ENCODE measurements around the gene SH3PXD2A. TPM values are rescaled to one million over a fixed set of nuclear protein-coding genes. Genes with fewer than 3 reads are reported as not detected.

SH3PXD2A gene
- total RNA-seq, 1 donor from 2014 or later = 12.2 TPM

- H3K4me3 ChIP-seq (ENCODE audit: low read depth, low read length) = no peak overlapping the region
Measured at GRCh38 chr10:103882285-103883007, 27.1 kb upstream of the SH3PXD2A start.

GRCh38 chr10:103881416-103882284 is 26.3 kb upstream of the SH3PXD2A start:
- Histone ChIP-seq H3K36me3 (ENCODE audit: control insufficient read depth, insufficient read depth, low read length) (no peaks in the 10 kb centered on the region), H3K4me3 (ENCODE audit: low read depth, low read length) (no peak overlapping the region), H3K27me3 (ENCODE audit: control insufficient read depth, insufficient read depth, low read length) (no peaks in the 10 kb centered on the region)
- no peak for DNase-seq (ENCODE audit: low read depth)
- no peak for TF ChIP-seq CTCF (IDR thresholded peaks at IDR 0.05; ENCODE audit: insufficient read depth, low read length, poor library complexity, severe bottlenecking)

More at GRCh38 chr10:103882285-103883007, 27.1 kb upstream of the SH3PXD2A start:
- no peak for DNase-seq (ENCODE audit: low read depth)
- TF ChIP-seq CTCF (IDR thresholded peaks at IDR 0.05; ENCODE audit: insufficient read depth, low read length, poor library complexity, severe bottlenecking) = no peak
- H3K36me3 ChIP-seq (ENCODE audit: control insufficient read depth, insufficient read depth, low read length) = no peaks in the 10 kb centered on the region
- no peaks in the 10 kb centered on the region for H3K27me3 ChIP-seq (ENCODE audit: control insufficient read depth, insufficient read depth, low read length)

GRCh38 chr10:103879831-103880230 is 24.5 kb upstream of the SH3PXD2A start:
- H3K36me3 ChIP-seq (ENCODE audit: control insufficient read depth, insufficient read depth, low read length) = no peaks in the 10 kb centered on the region
- no peaks in the 10 kb centered on the region for H3K27me3 ChIP-seq (ENCODE audit: control insufficient read depth, insufficient read depth, low read length)
- DNase-seq (ENCODE audit: low read depth) = no peak
- H3K4me3 ChIP-seq (ENCODE audit: low read depth, low read length) = no peak overlapping the region
- no peak for TF ChIP-seq CTCF (IDR thresholded peaks at IDR 0.05; ENCODE audit: insufficient read depth, low read length, poor library complexity, severe bottlenecking)

GRCh38 chr10:103879409-103879808 is 24.0 kb upstream of the SH3PXD2A start:
- Histone ChIP-seq H3K36me3 (ENCODE audit: control insufficient read depth, insufficient read depth, low read length) (no peaks in the 10 kb centered on the region), H3K4me3 (ENCODE audit: low read depth, low read length) (no peak overlapping the region), H3K27me3 (ENCODE audit: control insufficient read depth, insufficient read depth, low read length) (no peaks in the 10 kb centered on the region)
- TF ChIP-seq CTCF (IDR thresholded peaks at IDR 0.05; ENCODE audit: insufficient read depth, low read length, poor library complexity, severe bottlenecking) = no peak
- no peak for DNase-seq (ENCODE audit: low read depth)

- DNase-seq (ENCODE audit: low read depth) = no peak
- TF ChIP-seq CTCF (IDR thresholded peaks at IDR 0.05; ENCODE audit: insufficient read depth, low read length, poor library complexity, severe bottlenecking) = no peak
- no peaks in the 10 kb centered on the region for H3K27me3 ChIP-seq (ENCODE audit: control insufficient read depth, insufficient read depth, low read length)
- no peaks in the 10 kb centered on the region for H3K36me3 ChIP-seq (ENCODE audit: control insufficient read depth, insufficient read depth, low read length)
- no peak overlapping the region for H3K4me3 ChIP-seq (ENCODE audit: low read depth, low read length)
Measured at GRCh38 chr10:103877861-103878260, 22.5 kb upstream of the SH3PXD2A start.
